GM15510 (cell line): ENCODE measurements around the gene NEDD9.

Experiments used
- POLR2A ChIP-seq: IDR thresholded peaks from 3 replicates; pipeline ENCODE4 v1.6.1; 2011; ENCODE audit warnings: borderline replicate concordance; ENCODE audit not compliant: insufficient read length; ENCODE audit errors: extremely low read depth

NEDD9 gene

GRCh38 chr6:11207199-11207968, 25.1 kb downstream of the NEDD9 start:
- TF ChIP-seq POLR2A, result no peak

- TF ChIP-seq POLR2A, result no peak
Observed at GRCh38 chr6:11206576-11206975, 25.9 kb downstream of the NEDD9 start.

- no peak for TF ChIP-seq POLR2A
Observed at GRCh38 chr6:11204794-11205366, 27.6 kb downstream of the NEDD9 start.

GRCh38 chr6:11204005-11204399, 28.5 kb downstream of the NEDD9 start:
- TF ChIP-seq POLR2A, result no peak

GRCh38 chr6:11203306-11204004, 29.0 kb downstream of the NEDD9 start:
- no peak for TF ChIP-seq POLR2A

- no peak for TF ChIP-seq POLR2A
Observed at GRCh38 chr6:11202513-11203305, 29.8 kb downstream of the NEDD9 start.

GRCh38 chr6:11201772-11202512, 30.5 kb downstream of the NEDD9 start:
- no peak for TF ChIP-seq POLR2A

- no peak for TF ChIP-seq POLR2A
Observed at GRCh38 chr6:11201015-11201414, 31.5 kb downstream of the NEDD9 start.

GRCh38 chr6:11200356-11200755, 32.1 kb downstream of the NEDD9 start:
- no peak for TF ChIP-seq POLR2A

GRCh38 chr6:11198663-11199603, 33.5 kb downstream of the NEDD9 start:
- TF ChIP-seq POLR2A, result no peak

- no peak for TF ChIP-seq POLR2A
Observed at GRCh38 chr6:11197850-11198249, 34.6 kb downstream of the NEDD9 start.

- no peak for TF ChIP-seq POLR2A
Observed at GRCh38 chr6:11197175-11197536, 35.3 kb downstream of the NEDD9 start.

GRCh38 chr6:11196511-11197174, 35.8 kb downstream of the NEDD9 start:
- TF ChIP-seq POLR2A, result no peak
